ENCODE data around the gene ANKRD44.

ANKRD44 gene

DNA sequence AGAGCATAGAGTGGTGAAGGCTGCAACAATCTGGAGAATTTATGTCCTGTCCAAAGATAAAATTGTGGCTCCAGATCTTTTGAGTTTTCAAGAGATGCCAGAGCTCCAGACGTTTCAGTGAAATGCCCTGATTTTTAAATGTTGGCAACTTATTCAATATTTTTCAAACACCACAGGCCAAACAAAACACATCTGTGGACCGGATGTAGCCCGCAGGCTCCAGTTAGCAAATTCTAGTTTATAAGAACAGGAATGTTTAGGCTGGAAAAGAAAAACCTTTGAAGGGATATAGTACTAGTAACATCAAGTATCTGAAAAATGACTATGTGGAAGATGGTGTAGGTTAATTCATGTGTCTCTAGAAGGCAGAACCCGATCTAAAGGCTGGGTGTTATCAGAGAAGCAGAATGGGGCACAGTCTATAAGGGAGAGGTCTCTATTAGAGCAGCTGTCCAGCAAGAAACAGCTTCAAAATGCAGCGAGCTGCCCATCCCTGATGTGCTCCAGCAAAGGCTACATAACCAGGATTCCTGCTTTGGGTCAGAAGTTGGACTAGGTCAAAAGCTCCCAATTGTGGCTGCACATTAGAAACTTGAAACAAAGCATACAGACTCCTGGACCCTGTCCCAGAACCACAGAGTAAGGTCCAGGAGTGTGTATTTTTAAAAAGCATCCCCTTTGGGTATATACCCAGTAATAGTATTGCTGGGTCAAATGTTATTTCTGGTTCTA, 105.9 kb downstream of the ANKRD44 start:
- no peak for DNase-seq

DNA sequence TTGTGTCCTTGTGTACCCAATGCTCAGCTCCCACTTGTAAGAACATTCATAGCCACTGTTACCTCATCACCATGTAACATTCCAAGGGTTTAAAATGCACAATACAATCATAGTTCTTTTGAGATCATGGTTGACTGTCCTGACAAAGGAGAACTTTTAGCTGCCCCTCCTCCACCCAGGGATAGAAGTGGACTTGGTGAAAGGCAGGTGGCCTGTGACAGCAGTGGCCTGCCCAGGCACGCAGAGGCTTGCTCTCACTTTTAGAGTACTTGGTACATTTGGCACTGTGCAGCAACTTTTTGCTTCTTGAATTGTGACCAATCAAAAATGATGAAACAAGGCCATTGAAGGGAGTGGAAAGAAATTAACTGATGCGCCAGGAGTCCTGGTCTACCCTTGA, 108.7 kb downstream of the ANKRD44 start:
- no peak for DNase-seq

- DNase-seq: no peak
Measured at GRCh38 chr2:197200762-197201058, 109.9 kb downstream of the ANKRD44 start.

DNA sequence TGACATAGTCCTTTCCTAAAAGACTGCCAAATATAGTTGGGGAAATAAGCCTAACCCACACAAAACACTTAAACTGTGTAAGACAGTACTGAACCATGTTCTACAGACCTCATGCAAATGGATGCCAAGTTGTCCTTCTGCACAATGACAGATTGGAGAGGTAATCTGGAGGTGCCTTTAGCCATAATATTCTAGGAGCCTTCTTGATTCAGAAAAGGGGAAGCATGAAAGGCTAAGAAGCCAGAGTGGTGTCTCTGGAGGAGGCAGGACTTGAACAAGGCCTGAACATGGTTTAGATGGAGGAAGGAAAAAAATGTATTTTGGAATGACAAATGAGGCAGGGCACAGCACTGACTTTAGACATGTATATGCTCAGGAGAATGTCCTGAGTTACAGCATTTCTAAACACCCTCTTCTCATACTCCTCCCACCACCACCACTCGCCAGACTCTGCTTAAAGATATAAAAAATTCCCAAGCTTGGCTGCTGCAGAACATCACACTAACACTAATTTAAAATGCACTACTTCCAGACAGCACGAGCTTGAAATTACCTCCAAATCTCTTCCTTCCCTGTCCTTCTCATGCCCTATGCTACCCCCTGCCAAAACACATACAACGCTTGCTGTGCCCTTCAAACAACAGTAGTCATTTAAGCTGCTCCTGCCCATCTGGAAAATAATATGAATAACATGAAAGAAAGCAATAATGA, 110.4 kb downstream of the ANKRD44 start:
- DNase-seq: no peak

DNA sequence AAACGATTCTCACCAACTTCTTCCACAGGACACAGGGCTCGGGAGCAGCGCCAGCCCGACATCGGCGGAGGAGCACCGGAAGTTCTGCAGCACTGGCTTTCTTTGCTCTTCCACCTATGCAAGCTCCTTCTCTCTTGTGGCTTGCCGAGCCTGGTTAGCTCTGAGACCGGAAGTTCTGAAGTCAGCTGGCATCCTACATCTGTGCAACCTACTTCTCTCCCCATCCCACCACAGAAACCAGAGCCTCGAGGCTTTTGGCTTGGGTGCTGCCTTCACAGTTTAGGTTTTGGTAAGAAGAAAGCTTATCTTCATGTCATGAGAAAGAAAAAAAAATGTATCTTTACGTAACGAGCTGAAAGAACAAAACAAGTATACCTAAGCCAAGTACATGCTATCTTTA, 111.7 kb downstream of the ANKRD44 start:
- peak; percentile 90 for DNase-seq

GRCh38 chr2:197197895-197198311, 112.7 kb downstream of the ANKRD44 start:
- no peak for DNase-seq

GRCh38 chr2:197196541-197197180, 113.9 kb downstream of the ANKRD44 start:
- DNase-seq: no peak

DNA sequence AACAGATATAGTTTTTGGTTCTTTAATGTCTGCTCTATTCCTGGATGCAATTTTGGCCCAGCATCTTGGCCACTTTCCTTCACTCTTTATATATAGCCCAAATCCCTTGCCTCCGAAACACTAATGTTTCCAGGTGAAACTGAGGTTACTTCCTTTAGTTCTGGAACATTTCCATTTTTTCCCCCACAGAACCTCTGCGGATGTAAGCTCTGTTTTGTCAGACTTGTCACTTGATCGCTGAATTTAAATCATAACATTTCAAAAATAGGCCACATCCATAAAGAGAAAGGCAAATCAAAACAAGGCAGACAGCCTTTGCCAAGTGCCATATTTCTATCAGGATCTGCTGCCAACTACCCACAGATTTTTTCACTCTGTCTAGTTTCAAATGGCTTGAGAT, 115.1 kb downstream of the ANKRD44 start:
- no peak for DNase-seq

DNA sequence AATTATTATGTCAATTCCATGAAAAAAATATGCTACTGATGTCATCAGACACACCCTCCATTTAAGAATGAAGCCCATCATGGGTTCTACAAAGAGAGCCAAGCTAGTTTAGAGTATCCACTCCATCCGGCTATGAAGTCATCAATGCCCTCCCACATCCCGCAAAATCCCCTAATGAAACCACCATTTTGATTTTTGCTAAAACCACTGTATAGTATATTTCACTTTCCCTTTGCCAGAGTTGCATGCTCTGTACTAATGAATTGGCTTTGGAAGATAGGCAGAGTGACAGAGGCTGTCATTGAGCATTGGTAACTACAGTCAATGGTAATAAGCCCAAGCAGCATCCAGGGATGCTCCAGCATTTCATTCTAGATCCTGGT, 118.6 kb downstream of the ANKRD44 start:
- peak; percentile 53 for DNase-seq

DNA sequence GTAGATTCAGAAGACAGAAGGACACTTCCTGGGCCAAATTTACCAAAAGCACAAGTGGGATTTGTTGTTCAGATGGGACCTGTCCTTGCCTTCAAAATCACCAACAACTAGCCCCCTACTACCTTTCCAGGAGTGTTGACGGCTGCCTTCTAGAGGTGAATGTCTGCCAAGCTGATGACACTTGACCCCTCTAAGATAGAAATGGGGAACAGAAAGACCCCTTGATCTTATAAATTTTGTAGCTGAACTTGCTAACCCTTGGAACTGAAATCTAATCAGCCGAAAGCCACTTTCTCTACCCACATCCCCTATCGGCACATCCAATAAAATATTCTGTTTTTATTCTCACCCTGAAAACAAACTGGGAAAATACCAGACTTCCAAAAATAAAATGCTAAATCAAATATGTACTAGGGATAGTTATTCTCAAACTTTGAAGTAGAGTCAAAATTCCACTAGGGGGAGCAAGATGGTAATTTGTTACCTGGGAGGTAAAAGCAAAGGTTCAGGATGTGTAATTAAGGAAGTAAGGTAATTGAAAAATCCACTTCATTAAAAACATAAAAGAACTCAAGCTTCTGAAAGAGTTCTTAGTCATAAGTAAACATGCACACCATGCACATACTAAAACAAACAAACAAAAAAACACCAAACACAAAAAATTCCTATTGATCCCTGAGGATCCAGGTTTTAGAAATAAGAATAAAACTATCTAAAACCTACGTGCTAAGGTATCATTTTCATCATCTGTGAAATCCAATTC, 119.2 kb downstream of the ANKRD44 start:
- no peak for DNase-seq

- DNase-seq: no peak
Measured at GRCh38 chr2:197190100-197190432, 120.5 kb downstream of the ANKRD44 start.

DNA sequence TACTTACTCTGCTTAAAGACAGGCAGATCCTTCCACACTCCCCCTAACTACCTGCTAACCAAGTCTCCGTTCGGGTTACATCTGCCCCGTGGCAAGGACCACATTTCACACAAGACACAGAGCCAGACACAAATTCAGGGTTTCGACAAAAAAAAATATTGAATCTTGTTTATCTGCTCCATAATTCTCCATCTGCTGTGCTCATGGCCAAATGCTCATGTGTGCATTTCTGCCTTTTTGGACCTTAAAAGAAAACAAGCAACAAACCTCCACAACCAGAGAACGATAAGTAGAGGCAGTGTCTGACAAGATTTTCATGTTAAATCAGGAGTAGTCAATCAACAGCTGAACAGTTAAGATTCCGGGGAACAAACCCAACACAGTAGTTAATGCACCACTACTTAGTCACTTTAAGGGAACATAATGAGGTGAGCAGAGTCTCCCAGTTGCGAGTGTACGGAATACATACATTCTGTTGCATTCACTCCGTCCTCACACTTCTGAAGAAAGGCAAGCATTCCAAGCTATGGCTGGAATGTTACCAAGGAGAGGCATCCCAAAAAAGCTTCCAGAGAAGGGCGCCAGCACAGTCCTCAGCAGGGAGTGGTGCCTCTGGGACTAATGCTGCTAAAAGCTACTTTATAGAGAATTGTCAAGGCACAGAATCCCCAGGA, 121.0 kb downstream of the ANKRD44 start:
- DNase-seq: no peak

- DNase-seq: no peak
Measured at GRCh38 chr2:197185676-197186075, 124.9 kb downstream of the ANKRD44 start.

- DNase-seq: no peak
Measured at GRCh38 chr2:197184959-197185586, 125.5 kb downstream of the ANKRD44 start.

DNA sequence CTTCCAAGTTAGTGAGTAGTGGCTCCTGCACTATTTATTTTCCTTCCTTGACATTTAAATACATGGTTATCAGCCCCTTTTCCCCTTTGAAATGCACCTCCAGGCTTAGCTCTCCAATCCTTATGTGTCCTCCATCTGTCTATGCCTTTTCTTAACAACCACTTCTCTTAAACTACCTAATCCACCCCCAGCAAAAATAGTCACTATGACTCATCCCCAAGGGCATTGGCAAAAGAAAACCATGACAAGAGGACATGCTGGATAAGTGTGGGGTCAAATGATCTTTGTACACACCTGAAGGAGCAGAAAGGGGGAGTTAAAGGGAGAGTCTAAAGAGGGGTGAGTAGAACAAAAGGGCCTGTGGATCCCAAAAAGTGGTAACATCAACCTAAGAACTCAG, 127.2 kb downstream of the ANKRD44 start:
- DNase-seq: no peak

DNA sequence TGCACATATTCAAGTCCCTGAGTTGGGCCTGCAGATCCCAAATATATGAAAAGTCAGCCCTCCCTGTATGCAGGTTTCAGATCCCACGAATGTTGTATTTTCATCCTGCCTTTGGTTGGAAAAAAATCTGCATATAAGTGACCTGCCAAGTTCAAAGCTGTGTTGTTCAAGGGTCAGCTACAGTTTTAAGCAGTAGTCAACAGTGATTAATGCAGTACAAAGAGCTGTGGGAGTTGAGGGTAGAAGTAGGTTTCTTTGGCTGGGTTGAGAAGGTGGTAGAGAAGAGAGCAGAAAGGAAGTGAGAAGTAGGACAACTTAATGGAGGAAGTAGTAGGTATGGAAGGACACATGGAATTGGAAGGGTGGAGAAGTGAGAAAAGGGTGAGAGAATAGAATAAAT, 127.9 kb downstream of the ANKRD44 start:
- DNase-seq: no peak

GRCh38 chr2:197181491-197181890, 129.1 kb downstream of the ANKRD44 start:
- no peak for DNase-seq

DNA sequence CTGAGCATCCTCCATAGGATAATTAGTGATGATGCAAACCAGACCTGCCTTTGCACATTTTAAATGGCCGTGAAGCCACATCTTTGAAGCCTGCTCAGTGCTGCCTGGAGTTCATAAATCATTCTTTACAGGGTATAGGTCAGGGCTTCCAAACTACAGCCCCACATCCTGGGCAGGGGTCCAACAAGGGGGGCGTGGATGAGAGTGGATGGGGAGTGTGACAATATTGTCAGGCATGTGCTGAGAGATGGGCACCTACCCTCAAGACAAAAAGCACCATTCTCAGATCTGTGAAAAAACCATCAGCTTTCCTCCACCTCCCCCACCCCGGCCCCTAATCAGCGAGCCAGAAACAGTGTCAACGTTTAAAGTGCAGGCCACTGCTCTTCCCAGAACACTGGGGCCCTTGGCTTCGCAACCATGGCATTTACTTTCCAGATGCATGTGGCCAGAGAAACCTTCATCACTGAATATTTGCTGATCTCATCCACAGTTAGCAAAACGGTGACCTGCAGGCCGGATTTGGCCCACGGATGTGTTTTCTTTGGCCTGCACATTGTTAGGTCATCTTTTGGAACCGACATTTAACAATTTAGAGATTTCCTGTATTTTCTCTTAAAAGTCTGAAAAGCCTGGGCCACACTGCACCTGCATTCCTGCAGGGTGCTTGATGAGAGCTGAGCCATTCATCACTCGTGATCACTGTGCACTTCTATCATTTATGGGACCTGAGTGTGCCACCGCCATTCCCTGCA, 130.7 kb downstream of the ANKRD44 start:
- DNase-seq: no peak

- DNase-seq: no peak
Measured at GRCh38 chr2:197176522-197176921, 134.1 kb downstream of the ANKRD44 start.

DNA sequence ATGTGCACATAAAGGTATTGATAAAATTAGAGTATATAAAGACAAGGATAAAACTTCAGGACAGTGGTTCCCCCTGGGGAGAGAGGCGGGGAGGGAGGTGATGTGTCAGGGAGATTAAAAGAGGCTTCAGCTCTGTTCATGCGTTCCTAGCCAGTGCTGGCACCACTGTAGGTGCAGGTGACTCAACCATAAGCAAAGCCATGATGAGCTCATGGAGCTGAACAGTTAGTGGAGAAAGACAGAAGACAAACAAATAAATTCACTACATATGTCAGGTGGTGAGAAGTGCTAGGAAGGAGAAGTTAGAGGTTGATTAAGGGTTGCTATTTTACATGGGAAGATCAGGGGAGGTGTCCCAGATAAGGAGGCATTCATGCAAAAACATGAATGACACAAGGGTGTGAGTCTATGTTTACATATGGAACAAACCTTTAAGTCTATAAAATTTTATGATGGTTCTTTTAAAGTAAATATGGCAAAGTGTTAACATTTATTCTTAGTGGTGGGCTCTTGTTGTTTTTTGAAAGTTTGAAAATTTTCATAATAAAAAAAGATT, 136.0 kb downstream of the ANKRD44 start:
- DNase-seq: no peak

- no peak for DNase-seq
Measured at GRCh38 chr2:197171582-197171981, 139.0 kb downstream of the ANKRD44 start.

- DNase-seq: no peak
Measured at GRCh38 chr2:197170208-197170607, 140.4 kb downstream of the ANKRD44 start.
